Rectal smooth muscle tissue (tissue), 1 donor: Measurements from ENCODE around the gene MRPL49.

Experiments
- H3K27ac ChIP-seq: one replicate; pipeline ENCODE4 v1.7.0; 2013; ENCODE audit warnings: low read depth, low read length, inconsistent platforms
- H3K27me3 ChIP-seq: one replicate; pipeline ENCODE4 v1.7.0; 2013; ENCODE audit warnings: low read length; ENCODE audit not compliant: control insufficient read depth, insufficient read depth
- H3K36me3 ChIP-seq: one replicate; pipeline ENCODE4 v1.7.0; 2013; ENCODE audit warnings: low read length; ENCODE audit not compliant: control insufficient read depth, insufficient read depth
- H3K4me1 ChIP-seq: one replicate; pipeline ENCODE4 v1.7.0; 2013; ENCODE audit warnings: low read length; ENCODE audit not compliant: control insufficient read depth, insufficient read depth
- H3K4me3 ChIP-seq: one replicate; pipeline ENCODE4 v1.7.0; 2013; ENCODE audit warnings: low read length
- H3K9ac ChIP-seq: one replicate; pipeline ENCODE4 v1.7.0; 2013; ENCODE audit warnings: low read length

MRPL49 gene

DNA sequence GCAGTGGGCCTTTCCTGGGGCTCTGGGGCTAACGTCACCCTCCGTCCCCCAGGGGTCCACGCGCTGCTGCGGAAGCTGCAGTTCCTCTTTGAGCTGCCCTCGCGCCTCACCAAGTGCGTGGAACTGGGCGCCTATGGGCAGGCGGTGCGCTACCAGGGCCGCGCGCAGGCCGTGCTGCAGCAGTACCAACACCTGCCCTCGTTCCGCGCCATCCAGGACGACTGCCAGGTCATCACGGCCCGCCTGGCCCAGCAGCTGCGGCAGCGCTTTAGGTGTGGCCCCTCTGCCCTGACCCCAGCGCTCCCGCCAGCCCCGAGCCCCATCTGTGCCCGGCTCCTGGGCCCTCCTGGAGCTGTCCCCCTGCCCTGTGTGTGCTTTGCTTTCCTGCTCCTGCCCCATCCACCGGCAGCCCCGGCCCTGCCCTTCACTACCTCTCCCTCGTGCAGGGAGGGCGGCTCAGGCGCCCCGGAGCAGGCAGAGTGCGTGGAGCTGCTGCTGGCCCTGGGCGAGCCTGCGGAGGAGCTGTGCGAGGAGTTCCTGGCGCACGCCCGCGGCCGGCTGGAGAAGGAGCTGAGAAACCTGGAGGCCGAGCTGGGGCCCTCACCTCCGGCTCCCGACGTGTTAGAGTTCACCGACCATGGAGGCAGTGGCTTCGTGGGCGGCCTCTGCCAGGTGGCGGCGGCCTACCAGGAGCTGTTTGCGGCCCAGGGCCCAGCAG, 14.2 kb upstream of the MRPL49 start:
- Histone ChIP-seq H3K36me3 (peaks cover 10% of the 10 kb centered on the region), H3K9ac (no peak overlapping the region), H3K27ac (no peak overlapping the region), H3K4me1 (peaks cover 10% of the 10 kb centered on the region), H3K4me3 (no peak overlapping the region), H3K27me3 (no peaks in the 10 kb centered on the region)

DNA sequence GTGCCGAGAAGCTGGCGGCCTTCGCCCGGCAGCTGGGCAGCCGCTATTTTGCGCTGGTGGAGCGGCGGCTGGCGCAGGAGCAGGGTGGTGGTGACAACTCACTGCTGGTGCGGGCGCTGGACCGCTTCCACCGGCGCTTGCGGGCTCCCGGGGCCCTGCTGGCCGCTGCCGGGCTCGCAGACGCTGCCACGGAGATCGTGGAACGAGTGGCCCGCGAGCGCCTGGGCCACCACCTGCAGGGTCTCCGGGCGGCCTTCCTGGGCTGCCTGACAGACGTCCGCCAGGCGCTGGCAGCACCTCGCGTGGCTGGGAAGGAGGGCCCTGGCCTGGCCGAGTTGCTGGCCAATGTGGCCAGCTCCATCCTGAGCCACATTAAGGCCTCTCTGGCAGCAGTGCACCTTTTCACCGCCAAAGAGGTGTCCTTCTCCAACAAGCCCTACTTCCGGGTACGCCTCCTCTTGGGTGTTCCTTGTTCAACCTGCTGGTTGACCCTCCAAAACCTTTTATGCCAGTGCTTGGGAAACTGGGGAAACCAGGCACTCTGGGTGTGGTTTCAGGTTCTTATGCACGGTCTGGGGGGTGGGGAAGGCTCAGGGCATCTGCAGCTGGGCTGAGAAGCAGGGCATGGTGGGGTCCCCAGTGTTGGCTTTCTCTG, 13.5 kb upstream of the MRPL49 start:
- Histone ChIP-seq H3K36me3 (peaks cover 10% of the 10 kb centered on the region), H3K27ac (no peak overlapping the region)

DNA sequence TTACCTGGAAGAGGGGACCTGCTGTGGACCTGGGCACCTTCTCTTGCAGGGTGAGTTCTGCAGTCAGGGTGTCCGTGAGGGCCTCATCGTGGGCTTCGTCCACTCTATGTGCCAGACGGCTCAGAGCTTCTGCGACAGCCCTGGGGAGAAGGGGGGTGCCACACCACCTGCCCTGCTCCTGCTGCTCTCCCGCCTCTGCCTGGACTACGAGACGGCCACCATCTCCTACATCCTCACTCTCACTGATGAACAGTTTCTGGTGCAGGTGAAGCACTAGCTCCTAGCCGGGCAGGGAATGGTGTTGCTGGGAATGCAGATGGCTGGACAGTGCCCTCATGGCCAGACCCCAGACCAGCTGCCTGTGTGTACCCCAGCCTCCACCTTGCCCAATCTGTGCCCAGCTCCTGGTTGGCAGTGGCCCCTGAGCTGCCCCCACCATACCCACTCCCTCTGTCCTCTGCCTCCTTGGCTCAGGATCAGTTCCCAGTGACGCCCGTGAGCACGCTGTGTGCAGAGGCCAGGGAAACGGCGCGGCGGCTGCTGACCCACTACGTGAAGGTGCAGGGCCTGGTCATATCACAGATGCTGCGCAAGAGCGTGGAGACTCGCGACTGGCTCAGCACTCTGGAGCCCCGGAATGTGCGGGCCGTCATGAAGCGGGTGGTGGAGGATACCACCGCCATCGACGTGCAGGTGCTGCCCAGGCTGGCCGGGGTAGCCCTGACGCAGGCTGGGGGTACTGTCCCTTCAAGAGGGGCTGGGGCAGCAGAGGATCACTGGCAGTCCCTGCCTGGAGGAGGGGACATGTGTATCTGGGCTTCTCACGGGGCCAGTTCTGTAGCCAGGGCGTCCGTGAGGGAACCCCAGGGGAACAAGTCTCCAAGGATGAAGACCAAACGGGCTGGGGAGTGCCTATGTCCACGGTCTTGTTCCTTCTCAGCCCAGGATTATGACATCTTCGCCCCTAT, 12.6 kb upstream of the MRPL49 start:
- Histone ChIP-seq H3K4me3 (no peak overlapping the region), H3K27me3 (no peaks in the 10 kb centered on the region), H3K4me1 (peaks cover 13% of the 10 kb centered on the region), H3K27ac (no peak overlapping the region), H3K9ac (no peak overlapping the region), H3K36me3 (peaks cover 10% of the 10 kb centered on the region)

More for the DNA sequence above, 13.5 kb upstream of the MRPL49 start:
- no peak overlapping the region for H3K9ac ChIP-seq
- H3K27me3 ChIP-seq, result no peaks in the 10 kb centered on the region
- no peak overlapping the region for H3K4me3 ChIP-seq
- peaks cover 13% of the 10 kb centered on the region for H3K4me1 ChIP-seq

DNA sequence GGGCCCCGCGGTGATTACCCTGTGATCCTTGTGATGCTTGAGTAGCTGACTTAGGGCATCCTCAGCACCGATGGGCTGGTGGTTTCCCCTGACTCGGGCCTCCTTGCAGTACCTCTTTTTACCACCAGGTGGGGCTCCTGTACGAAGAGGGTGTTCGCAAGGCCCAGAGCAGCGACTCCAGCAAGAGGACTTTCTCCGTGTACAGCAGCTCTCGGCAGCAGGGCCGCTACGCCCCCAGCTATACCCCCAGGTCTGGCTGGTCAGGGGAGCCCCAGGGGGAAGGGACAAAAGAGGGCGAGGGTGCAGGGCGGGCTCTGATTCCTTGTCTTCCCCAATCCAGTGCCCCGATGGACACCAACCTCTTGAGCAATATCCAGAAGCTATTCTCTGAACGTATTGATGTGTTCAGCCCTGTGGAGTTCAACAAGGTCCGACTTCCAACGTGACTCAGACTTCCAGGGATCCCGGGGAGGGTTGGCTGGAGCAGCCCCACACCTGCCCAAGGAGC, 11.7 kb upstream of the MRPL49 start:
- H3K27me3 ChIP-seq, result no peaks in the 10 kb centered on the region
- peaks cover 13% of the 10 kb centered on the region for H3K4me1 ChIP-seq
- H3K4me3 ChIP-seq, result no peak overlapping the region
- H3K9ac ChIP-seq, result no peak overlapping the region
- peak overlapping the region; percentile 3 for H3K27ac ChIP-seq
- peaks cover 6% of the 10 kb centered on the region for H3K36me3 ChIP-seq

DNA sequence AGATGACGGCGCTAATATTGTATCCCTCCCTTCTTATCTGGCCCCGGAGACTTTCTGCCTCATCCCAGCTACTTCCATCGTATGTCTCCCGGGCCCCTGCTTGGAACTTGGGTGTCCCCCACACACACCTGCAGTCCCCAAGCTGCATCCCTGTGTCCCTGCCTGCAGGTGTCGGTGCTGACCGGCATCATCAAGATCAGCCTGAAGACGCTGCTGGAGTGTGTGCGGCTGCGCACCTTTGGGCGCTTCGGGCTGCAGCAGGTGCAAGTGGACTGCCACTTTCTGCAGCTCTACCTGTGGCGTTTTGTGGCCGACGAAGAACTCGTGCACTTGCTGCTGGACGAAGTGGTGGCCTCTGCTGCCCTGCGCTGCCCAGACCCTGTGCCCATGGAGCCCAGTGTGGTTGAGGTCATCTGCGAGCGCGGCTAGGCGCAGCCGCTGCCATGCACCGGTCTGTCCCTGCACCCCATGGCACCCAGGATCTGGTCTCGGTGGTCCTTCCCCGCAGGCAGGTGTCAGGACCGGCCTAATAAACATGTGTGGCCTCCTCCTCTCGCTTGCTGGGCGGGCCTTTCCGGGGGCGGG, 10.9 kb upstream of the MRPL49 start:
- peak overlapping the region; percentile 59 for H3K4me3 ChIP-seq
- H3K36me3 ChIP-seq, result peaks cover 4% of the 10 kb centered on the region
- no peaks in the 10 kb centered on the region for H3K27me3 ChIP-seq
- peaks cover 13% of the 10 kb centered on the region for H3K4me1 ChIP-seq
- peak overlapping the region; percentile 29 for H3K27ac ChIP-seq
- no peak overlapping the region for H3K9ac ChIP-seq

DNA sequence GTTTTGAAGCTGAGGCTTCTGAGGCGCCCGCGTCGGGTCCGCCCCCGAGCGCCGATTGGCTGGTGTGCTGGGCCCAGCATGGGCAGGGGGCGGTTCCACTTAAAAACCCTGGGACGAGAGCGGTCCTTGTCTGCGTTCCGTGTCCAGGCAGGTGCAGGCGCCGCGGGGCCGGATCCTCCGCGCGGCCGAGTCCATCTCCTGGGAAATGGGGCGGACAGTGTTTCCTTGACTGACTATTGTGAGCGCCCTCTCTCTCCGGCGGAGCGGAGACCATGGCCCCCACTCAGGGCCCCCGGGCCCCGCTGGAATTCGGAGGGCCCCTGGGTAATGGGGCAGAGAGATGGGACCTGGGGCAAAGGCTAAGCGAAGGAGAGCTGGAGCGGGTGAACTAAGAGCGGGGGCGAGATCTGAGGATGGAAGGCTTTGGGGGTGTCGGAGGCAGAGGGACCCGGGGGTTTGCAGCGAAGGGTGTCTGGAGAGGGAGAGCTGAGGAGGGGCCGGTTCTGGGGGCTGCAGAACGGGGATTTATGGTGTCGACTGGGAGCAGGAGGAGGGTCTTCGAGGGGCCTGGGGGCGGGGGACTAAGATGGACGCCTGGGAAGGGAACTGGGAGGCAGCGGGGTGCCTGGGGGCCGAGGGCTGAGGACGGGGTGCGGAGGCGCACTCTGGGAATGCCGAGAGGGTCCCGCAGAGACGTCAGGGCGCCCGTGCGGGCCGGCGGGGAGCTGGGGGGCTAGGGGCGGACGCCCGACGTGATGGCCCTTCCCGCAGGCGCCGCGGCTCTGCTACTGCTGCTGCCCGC, 10.2 kb upstream of the MRPL49 start, which contains the start of gene TM7SF2:
TM7SF2 (plus strand) TSS at position 129 of the 802 bp plus-strand sequence; CDS start at position 273, 144 bp downstream.
- peaks cover 19% of the 10 kb centered on the region for H3K4me1 ChIP-seq
- peak within 1 kb of the TSS; percentile 59 for H3K4me3 ChIP-seq
- H3K27me3 ChIP-seq, result no peaks in the 10 kb centered on the region
- peak within 1 kb of the TSS; percentile 61 for H3K27ac ChIP-seq
- H3K36me3 ChIP-seq, result peaks cover 4% of the 10 kb centered on the region
- peak within 1 kb of the TSS; percentile 38 for H3K9ac ChIP-seq

DNA sequence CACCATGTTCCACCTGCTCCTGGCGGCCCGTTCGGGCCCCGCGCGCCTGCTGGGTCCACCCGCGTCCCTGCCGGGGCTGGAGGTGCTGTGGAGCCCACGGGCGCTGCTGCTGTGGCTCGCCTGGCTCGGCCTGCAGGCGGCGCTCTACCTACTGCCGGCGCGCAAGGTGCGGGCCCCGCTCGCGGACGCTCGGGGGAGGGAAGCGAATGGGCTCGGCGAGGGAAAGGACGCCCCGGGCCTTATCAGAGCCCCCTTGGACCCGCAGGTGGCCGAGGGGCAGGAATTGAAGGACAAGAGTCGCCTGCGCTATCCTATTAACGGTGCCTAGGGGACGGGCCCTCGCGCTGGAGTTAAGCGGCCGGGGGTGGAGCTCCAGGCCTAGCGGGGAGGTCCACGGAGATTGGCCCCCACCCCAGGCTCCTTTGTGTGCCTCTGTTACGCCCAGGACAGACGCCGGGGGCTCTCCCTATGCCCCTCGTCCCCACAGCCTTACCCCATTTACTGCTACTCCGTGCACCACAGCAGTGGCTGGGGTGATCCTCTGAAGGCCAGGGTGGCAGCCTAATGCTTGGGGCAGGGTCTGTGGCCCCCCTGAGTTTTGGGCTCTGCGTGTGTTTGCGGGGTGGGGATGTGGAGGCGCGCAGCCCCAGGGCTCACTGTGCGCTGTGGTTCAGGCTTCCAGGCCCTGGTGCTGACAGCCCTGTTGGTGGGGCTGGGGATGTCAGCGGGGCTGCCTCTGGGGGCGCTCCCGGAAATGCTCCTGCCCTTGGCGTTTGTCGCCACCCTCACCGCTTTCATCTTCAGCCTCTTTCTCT, 9.4 kb upstream of the MRPL49 start:
- Histone ChIP-seq H3K27ac (peak overlapping the region; percentile 6), H3K4me3 (peak overlapping the region; percentile 59), H3K36me3 (peaks cover 4% of the 10 kb centered on the region), H3K4me1 (peaks cover 20% of the 10 kb centered on the region), H3K27me3 (no peaks in the 10 kb centered on the region), H3K9ac (peak overlapping the region; percentile 32)

DNA sequence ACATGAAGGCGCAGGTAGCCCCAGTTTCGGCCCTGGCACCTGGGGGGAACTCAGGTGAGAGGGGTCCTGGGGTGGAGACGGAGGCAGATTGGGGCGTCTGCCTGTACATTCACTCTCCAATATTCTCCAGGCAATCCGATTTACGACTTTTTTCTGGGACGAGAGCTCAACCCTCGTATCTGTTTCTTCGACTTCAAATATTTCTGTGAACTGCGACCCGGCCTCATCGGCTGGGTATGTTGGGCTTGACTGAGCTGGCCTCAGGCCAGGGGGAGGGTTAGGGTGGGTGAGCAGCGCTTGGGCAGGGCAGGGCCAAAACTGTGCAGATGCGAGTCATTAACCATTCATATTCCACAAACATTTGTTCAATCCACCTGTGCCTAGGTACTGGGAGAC, 8.8 kb upstream of the MRPL49 start:
- Histone ChIP-seq H3K36me3 (peaks cover 4% of the 10 kb centered on the region), H3K27me3 (no peaks in the 10 kb centered on the region), H3K4me3 (peak overlapping the region; percentile 59), H3K4me1 (peaks cover 20% of the 10 kb centered on the region), H3K9ac (no peak overlapping the region), H3K27ac (no peak overlapping the region)

DNA sequence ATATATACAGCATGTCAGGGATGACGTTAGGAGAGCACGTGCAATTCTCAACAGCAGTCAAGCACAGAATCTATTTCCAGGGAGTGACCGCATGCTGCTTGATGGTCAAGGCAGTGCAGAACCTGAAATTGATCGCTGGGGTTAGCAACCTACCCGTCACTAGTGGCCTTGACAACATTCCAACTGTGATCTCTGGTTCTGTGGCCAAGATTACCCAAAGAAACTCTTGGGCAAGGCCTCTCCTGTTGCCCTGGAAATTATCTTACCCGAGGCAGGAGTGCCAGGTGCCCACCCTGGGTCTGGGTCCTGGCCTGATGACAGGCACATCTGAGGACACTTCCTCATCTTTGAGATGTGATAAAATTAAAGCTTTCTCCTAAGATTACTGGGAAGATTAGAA, 8.3 kb upstream of the MRPL49 start:
- Histone ChIP-seq H3K36me3 (peaks cover 4% of the 10 kb centered on the region), H3K4me3 (no peak overlapping the region), H3K4me1 (peaks cover 20% of the 10 kb centered on the region), H3K27me3 (no peaks in the 10 kb centered on the region), H3K9ac (no peak overlapping the region), H3K27ac (no peak overlapping the region)

DNA sequence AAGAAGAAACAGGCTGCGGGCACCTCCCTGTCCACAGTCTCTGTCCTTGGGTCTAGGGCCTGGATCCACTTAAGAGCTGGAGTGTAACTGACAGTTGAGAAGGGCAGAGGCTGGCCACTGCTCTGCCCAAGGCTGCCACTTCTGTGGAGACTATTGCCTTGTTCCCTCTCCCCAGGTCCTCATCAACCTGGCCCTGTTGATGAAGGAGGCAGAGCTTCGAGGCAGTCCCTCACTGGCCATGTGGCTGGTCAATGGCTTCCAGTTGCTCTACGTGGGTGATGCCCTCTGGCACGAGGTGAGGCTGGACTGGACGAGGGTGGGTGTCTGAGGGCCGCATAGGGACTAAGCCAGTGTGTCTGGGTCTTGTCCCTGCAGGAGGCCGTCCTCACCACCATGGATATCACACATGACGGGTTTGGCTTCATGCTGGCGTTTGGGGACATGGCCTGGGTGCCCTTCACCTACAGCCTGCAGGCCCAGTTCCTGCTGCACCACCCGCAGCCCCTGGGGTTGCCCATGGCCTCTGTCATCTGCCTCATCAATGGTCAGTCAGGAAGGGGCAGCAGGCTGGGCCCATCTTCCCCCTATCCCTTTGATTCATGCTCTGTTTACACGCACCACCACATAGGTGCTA, 7.5 kb upstream of the MRPL49 start:
- H3K4me3 ChIP-seq, result no peak overlapping the region
- no peak overlapping the region for H3K27ac ChIP-seq
- H3K9ac ChIP-seq, result no peak overlapping the region
- no peaks in the 10 kb centered on the region for H3K36me3 ChIP-seq
- H3K4me1 ChIP-seq, result peaks cover 20% of the 10 kb centered on the region
- H3K27me3 ChIP-seq, result no peaks in the 10 kb centered on the region
